HG02973 (cell line): ENCODE data around the gene RUFY4.

Source experiments
- ATAC-seq: cut with Tn5 transposase; IDR thresholded peaks from one replicate; pipeline ENCODE4 v1.9.1; 2021; ENCODE audit warnings: moderate library complexity; ENCODE audit not compliant: unreplicated experiment

The RUFY4 gene

GRCh38 chr2:218059289-218059688 lies 9.8 kb upstream of the RUFY4 start:
- no peak for ATAC-seq

- no peak for ATAC-seq
Measured at GRCh38 chr2:218060118-218060517, 8.9 kb upstream of the RUFY4 start.

GRCh38 chr2:218060950-218061660 lies 7.9 kb upstream of the RUFY4 start:
- ATAC-seq, result no peak

GRCh38 chr2:218063486-218063885 lies 5.6 kb upstream of the RUFY4 start:
- peak; percentile 70 for ATAC-seq

GRCh38 chr2:218063896-218064295 lies 5.2 kb upstream of the RUFY4 start:
- no peak for ATAC-seq

GRCh38 chr2:218065239-218066006 lies 3.6 kb upstream of the RUFY4 start:
- no peak for ATAC-seq

- ATAC-seq, result no peak
Measured at GRCh38 chr2:218066926-218067515, 2.0 kb upstream of the RUFY4 start.

- ATAC-seq, result no peak
Measured at GRCh38 chr2:218067523-218067922, 1.5 kb upstream of the RUFY4 start.

GRCh38 chr2:218069606-218070300 lies 700 bp downstream of the RUFY4 start:
- no peak for ATAC-seq

GRCh38 chr2:218070587-218070986 lies 1.5 kb downstream of the RUFY4 start:
- no peak for ATAC-seq

- no peak for ATAC-seq
Measured at GRCh38 chr2:218071218-218071937, 2.3 kb downstream of the RUFY4 start.

GRCh38 chr2:218072002-218072401 lies 2.9 kb downstream of the RUFY4 start:
- no peak for ATAC-seq

- no peak for ATAC-seq
Measured at GRCh38 chr2:218072478-218073024, 3.5 kb downstream of the RUFY4 start.

- no peak for ATAC-seq
Measured at GRCh38 chr2:218073185-218073584, 4.1 kb downstream of the RUFY4 start.

- ATAC-seq, result no peak
Measured at GRCh38 chr2:218074031-218074430, 5.0 kb downstream of the RUFY4 start.

- no peak for ATAC-seq
Measured at GRCh38 chr2:218075975-218076811, 7.1 kb downstream of the RUFY4 start.

GRCh38 chr2:218077464-218078216 lies 8.6 kb downstream of the RUFY4 start:
- no peak for ATAC-seq

GRCh38 chr2:218079943-218080913 lies 11.2 kb downstream of the RUFY4 start:
- ATAC-seq, result no peak
